Naive B cell (primary cell): ENCODE measurements around the gene CAMSAP2. TPM values are rescaled to one million over a fixed set of nuclear protein-coding genes. Genes with fewer than 3 reads are reported as not detected.

Experiments
- ATAC-seq, 2 donors: fragments of 150-1000 bp; cut with Tn5 transposase; 2 replicates each; pipeline ENCODE4 v1.10.0; 2021; ENCODE audit warnings: low read depth in 2 of 2, mild to moderate bottlenecking in 2 of 2, moderate library complexity in 2 of 2
- DNase-seq: peaks from one replicate; pipeline ENCODE4 v3.0.0; 2022
- H3K27ac Mint-ChIP-seq, 6 donors: one replicate each; pipeline ENCODE4 v1.8.0; 2020 to 2022; ENCODE audit warnings: mild to moderate bottlenecking in 6 of 6, mixed read lengths in 6 of 6, moderate library complexity in 5 of 6, inconsistent platforms in 2 of 6
- H3K27me3 Mint-ChIP-seq, 3 donors: one replicate each; pipeline ENCODE4 v1.8.0; 2021 to 2022; ENCODE audit warnings: mixed read lengths in 3 of 3, mild to moderate bottlenecking in 1 of 3
- H3K36me3 Mint-ChIP-seq, 2 donors: one replicate each; pipeline ENCODE4 v1.8.0; 2020 to 2022; ENCODE audit warnings: mixed read lengths in 2 of 2, inconsistent platforms in 1 of 2, mild to moderate bottlenecking in 1 of 2
- H3K4me1 Mint-ChIP-seq, 3 donors: one replicate each; pipeline ENCODE4 v1.8.0; 2020 to 2022; ENCODE audit warnings: mixed read lengths in 3 of 3, inconsistent platforms in 1 of 3, mild to moderate bottlenecking in 1 of 3, moderate library complexity in 1 of 3
- H3K4me3 Mint-ChIP-seq, 8 donors: one replicate each; pipeline ENCODE4 v1.8.0; 2020 to 2022; ENCODE audit warnings: mild to moderate bottlenecking in 8 of 8, mixed read lengths in 8 of 8, moderate library complexity in 8 of 8, inconsistent platforms in 2 of 8
- H3K9me3 Mint-ChIP-seq, 7 donors: one replicate each; pipeline ENCODE4 v1.8.0; 2020 to 2022; ENCODE audit warnings: mixed read lengths in 7 of 7, mild to moderate bottlenecking in 5 of 7, inconsistent platforms in 2 of 7, moderate library complexity in 1 of 7
- polyA plus RNA-seq, 6 donors: library from polyadenylated mRNA; unstranded; fragments of 300-500 nt; fragmentation: Illumina TruSeq; gene quantifications; one replicate each; pipeline ENCODE4 v1.2.3, GENCODE V29; 2021; ENCODE audit warnings: low read depth in 6 of 6

The CAMSAP2 gene
- under 1 TPM in 1 of 6 donors, not detected in 5; 0.04 TPM for polyA plus RNA-seq

- Mint-ChIP-seq H3K4me3 (peak within 1 kb of the TSS; percentile 83 to 97 (median 94)), H3K27ac (peak within 1 kb of the TSS; percentile 40 to 94 (median 80)), H3K9me3 (no peaks in the 10 kb centered on the region), H3K27me3 (peaks cover 14 to 32% (median 16%) of the 10 kb centered on the region in 3 donors), H3K4me1 (peaks cover 12 to 15% (median 14%) of the 10 kb centered on the region in 3 donors), H3K36me3 (peaks cover 0 to 5% of the 10 kb centered on the region in 2 donors)
- DNase-seq (no peak), ATAC-seq (peak; percentile 29 to 30)
Observed at GRCh38 chr1:200738327-200738948, at the start of gene CAMSAP2. TSS of gene CAMSAP2 (plus strand) at chr1:200738893. CDS start at chr1:200739828, 935 bp downstream.

GRCh38 chr1:200692316-200692715 lies 46.4 kb upstream of the CAMSAP2 start:
- ATAC-seq (no peak), DNase-seq (no peak)
- Mint-ChIP-seq H3K4me1 (no peaks in the 10 kb centered on the region), H3K27me3 (peaks cover 8 to 18% (median 15%) of the 10 kb centered on the region in 3 donors), H3K4me3 (no peak overlapping the region), H3K36me3 (no peaks in the 10 kb centered on the region), H3K9me3 (no peaks in the 10 kb centered on the region), H3K27ac (no peak overlapping the region)

- Mint-ChIP-seq H3K4me1 (no peaks in the 10 kb centered on the region), H3K36me3 (no peaks in the 10 kb centered on the region), H3K9me3 (no peaks in the 10 kb centered on the region), H3K27ac (no peak overlapping the region), H3K4me3 (no peak overlapping the region), H3K27me3 (peaks cover 8 to 18% (median 15%) of the 10 kb centered on the region in 3 donors)
- DNase-seq = no peak
- ATAC-seq = peak in 1 of 2 donors; percentile 59
Observed at GRCh38 chr1:200693327-200693726, 45.4 kb upstream of the CAMSAP2 start.

- Mint-ChIP-seq H3K9me3 (no peaks in the 10 kb centered on the region), H3K27me3 (peaks cover 8 to 18% (median 16%) of the 10 kb centered on the region in 3 donors), H3K36me3 (no peaks in the 10 kb centered on the region), H3K4me3 (no peak overlapping the region), H3K27ac (no peak overlapping the region), H3K4me1 (no peaks in the 10 kb centered on the region)
- ATAC-seq = no peak
- DNase-seq = no peak
Observed at GRCh38 chr1:200694738-200695137, 44.0 kb upstream of the CAMSAP2 start.

- ATAC-seq (no peak), DNase-seq (no peak)
- Mint-ChIP-seq H3K27me3 (peaks cover 8 to 16% (median 13%) of the 10 kb centered on the region in 3 donors), H3K4me3 (no peak overlapping the region), H3K9me3 (no peaks in the 10 kb centered on the region), H3K27ac (no peak overlapping the region), H3K36me3 (no peaks in the 10 kb centered on the region), H3K4me1 (no peaks in the 10 kb centered on the region)
Observed at GRCh38 chr1:200699871-200700270, 38.8 kb upstream of the CAMSAP2 start.

- H3K36me3 Mint-ChIP-seq = no peaks in the 10 kb centered on the region
- no peak overlapping the region for H3K27ac Mint-ChIP-seq
- peaks cover 0 to 6% (median 2%) of the 10 kb centered on the region in 3 donors for H3K4me1 Mint-ChIP-seq
- no peaks in the 10 kb centered on the region for H3K9me3 Mint-ChIP-seq
- DNase-seq (no peak), ATAC-seq (no peak)
- H3K4me3 Mint-ChIP-seq = no peak overlapping the region
- no peaks in the 10 kb centered on the region for H3K27me3 Mint-ChIP-seq
Observed at GRCh38 chr1:200704986-200705500, 33.6 kb upstream of the CAMSAP2 start.

- H3K9me3 Mint-ChIP-seq = no peaks in the 10 kb centered on the region
- H3K36me3 Mint-ChIP-seq = no peaks in the 10 kb centered on the region
- H3K27me3 Mint-ChIP-seq = no peaks in the 10 kb centered on the region
- no peak overlapping the region for H3K4me3 Mint-ChIP-seq
- ATAC-seq = no peak
- DNase-seq = no peak
- no peak overlapping the region for H3K27ac Mint-ChIP-seq
- peaks cover 0 to 6% (median 2%) of the 10 kb centered on the region in 3 donors for H3K4me1 Mint-ChIP-seq
Observed at GRCh38 chr1:200706111-200706814, 32.4 kb upstream of the CAMSAP2 start.

GRCh38 chr1:200707116-200707515 lies 31.6 kb upstream of the CAMSAP2 start:
- no peak overlapping the region for H3K4me3 Mint-ChIP-seq
- H3K27ac Mint-ChIP-seq = no peak overlapping the region
- no peaks in the 10 kb centered on the region for H3K9me3 Mint-ChIP-seq
- H3K27me3 Mint-ChIP-seq = no peaks in the 10 kb centered on the region
- peaks cover 0 to 6% (median 2%) of the 10 kb centered on the region in 3 donors for H3K4me1 Mint-ChIP-seq
- DNase-seq = no peak
- no peak for ATAC-seq
- H3K36me3 Mint-ChIP-seq = no peaks in the 10 kb centered on the region

- Mint-ChIP-seq H3K27ac (no peak overlapping the region), H3K4me3 (no peak overlapping the region), H3K4me1 (peaks cover 0 to 6% (median 2%) of the 10 kb centered on the region in 3 donors), H3K27me3 (no peaks in the 10 kb centered on the region), H3K36me3 (no peaks in the 10 kb centered on the region), H3K9me3 (no peaks in the 10 kb centered on the region)
- DNase-seq = no peak
- ATAC-seq = no peak
Observed at GRCh38 chr1:200708161-200708560, 30.5 kb upstream of the CAMSAP2 start.

- H3K4me1 Mint-ChIP-seq = peaks cover 0 to 6% (median 2%) of the 10 kb centered on the region in 3 donors
- H3K9me3 Mint-ChIP-seq = no peaks in the 10 kb centered on the region
- H3K36me3 Mint-ChIP-seq = no peaks in the 10 kb centered on the region
- DNase-seq = no peak
- peaks cover 0 to 3% (median 0%) of the 10 kb centered on the region in 3 donors for H3K27me3 Mint-ChIP-seq
- ATAC-seq = no peak
- no peak overlapping the region for H3K4me3 Mint-ChIP-seq
- peak overlapping the region in 1 of 6 donors; percentile 4 for H3K27ac Mint-ChIP-seq
Observed at GRCh38 chr1:200708769-200709168, 29.9 kb upstream of the CAMSAP2 start.

- Mint-ChIP-seq H3K36me3 (no peaks in the 10 kb centered on the region), H3K9me3 (no peaks in the 10 kb centered on the region), H3K4me3 (no peak overlapping the region), H3K4me1 (peaks cover 0 to 6% (median 2%) of the 10 kb centered on the region in 3 donors), H3K27ac (peak overlapping the region in 1 of 6 donors; percentile 49), H3K27me3 (peaks cover 0 to 12% (median 8%) of the 10 kb centered on the region in 3 donors)
- ATAC-seq = no peak
- DNase-seq = no peak
Observed at GRCh38 chr1:200710166-200710565, 28.5 kb upstream of the CAMSAP2 start.

GRCh38 chr1:200714504-200715187 lies 24.0 kb upstream of the CAMSAP2 start:
- peaks cover 12 to 22% (median 16%) of the 10 kb centered on the region in 3 donors for H3K27me3 Mint-ChIP-seq
- no peak for DNase-seq

GRCh38 chr1:200720199-200720598 lies 18.5 kb upstream of the CAMSAP2 start:
- Mint-ChIP-seq H3K36me3 (no peaks in the 10 kb centered on the region), H3K27ac (no peak overlapping the region), H3K4me3 (no peak overlapping the region), H3K4me1 (no peaks in the 10 kb centered on the region), H3K27me3 (peaks cover 4 to 26% (median 16%) of the 10 kb centered on the region in 3 donors), H3K9me3 (no peaks in the 10 kb centered on the region)
- ATAC-seq = no peak
- DNase-seq = no peak

More at GRCh38 chr1:200714504-200715187, 24.0 kb upstream of the CAMSAP2 start:
- H3K4me3 Mint-ChIP-seq = no peak overlapping the region
- no peaks in the 10 kb centered on the region for H3K36me3 Mint-ChIP-seq
- H3K4me1 Mint-ChIP-seq = no peaks in the 10 kb centered on the region
- H3K27ac Mint-ChIP-seq = no peak overlapping the region
- no peak for ATAC-seq
- no peaks in the 10 kb centered on the region for H3K9me3 Mint-ChIP-seq
